Muscle of back (tissue), 11 donors: ENCODE data around the gene CCSER1. TPM values are rescaled to one million over a fixed set of nuclear protein-coding genes. Genes with fewer than 3 reads are reported as not detected.
"Not testable (repeated sequence)": the region's sequence is repeated elsewhere in the genome, so short reads cannot be mapped to it uniquely, and the experiment has no call there.

ENCODE experiments used
- DNase-seq, 3 donors: peaks; one replicate each; pipeline versions ENCODE4 v3.0.0 to v3.0.0-alpha.2; 2013
- polyA plus RNA-seq, 10 donors: library from polyadenylated mRNA; unstranded; fragments of 120-200 nt; gene quantifications; one replicate each; pipeline ENCODE4 v1.2.1, GENCODE V29; 2013; ENCODE audit not compliant: insufficient read length in 10 of 10

CCSER1 gene
- polyA plus RNA-seq, 10 donors = 0.20 to 0.86 (median 0.41) TPM

DNA sequence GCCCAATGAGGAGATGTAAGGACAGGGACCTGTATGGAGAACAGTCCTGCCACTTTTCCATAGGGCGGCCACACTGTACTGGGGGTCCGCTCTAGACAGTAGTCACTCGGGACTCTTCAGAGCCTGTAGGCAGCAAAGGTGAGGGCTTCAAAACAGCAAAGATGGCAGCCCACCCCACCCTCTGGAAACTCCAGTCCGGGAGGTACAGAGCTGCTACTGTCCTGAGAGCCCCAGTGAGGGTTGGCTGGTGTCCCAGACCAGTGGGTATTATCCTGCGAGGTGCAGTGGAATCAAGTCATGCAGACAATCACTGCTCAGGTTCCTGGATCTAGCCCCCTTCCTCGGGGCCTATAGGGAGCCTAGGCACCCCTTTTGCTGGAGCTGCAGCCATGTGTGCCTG is 1392.0 kb downstream of the CCSER1 start:
- no peak for DNase-seq

DNA sequence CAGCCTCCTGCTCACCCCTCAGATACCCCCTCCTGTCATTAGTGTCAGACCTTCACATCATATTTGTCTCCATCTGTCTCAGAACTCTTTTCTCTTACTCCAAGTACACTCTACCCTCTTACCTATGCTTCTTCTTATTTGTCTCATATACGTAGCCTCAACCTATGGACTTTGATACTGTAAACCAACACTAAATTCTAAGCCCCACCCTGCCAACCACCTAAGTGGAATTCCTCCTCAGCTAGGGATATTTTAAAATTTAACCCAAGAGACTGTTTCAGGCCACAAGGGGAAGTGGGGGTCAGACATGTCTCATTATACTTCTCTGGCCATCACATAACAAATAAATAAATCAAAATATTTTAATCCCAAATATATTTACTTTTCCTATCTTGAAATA is 1398.4 kb downstream of the CCSER1 start:
- DNase-seq = no peak

GRCh38 chr4:91527056-91527455 is 1399.9 kb downstream of the CCSER1 start:
- no peak for DNase-seq

DNA sequence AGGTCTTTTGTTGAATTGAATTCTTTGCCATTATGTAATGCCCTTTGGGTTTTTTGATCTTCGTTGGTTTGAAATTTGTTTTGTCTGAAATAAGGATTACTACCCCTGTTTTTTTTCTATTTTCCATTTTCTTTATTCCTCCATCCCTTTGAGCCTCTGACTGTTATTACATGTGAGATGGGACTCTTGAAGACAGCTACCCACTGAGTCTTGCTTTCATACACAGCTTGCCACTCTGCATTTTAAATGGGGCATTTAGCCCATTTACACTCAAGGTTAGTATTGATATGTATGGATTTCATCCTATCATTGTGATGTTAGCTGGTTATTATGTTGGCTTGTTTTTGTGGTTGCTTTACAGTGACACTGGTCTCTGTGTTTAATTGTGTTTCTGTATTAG is 1440.4 kb downstream of the CCSER1 start:
- DNase-seq = no peak

DNA sequence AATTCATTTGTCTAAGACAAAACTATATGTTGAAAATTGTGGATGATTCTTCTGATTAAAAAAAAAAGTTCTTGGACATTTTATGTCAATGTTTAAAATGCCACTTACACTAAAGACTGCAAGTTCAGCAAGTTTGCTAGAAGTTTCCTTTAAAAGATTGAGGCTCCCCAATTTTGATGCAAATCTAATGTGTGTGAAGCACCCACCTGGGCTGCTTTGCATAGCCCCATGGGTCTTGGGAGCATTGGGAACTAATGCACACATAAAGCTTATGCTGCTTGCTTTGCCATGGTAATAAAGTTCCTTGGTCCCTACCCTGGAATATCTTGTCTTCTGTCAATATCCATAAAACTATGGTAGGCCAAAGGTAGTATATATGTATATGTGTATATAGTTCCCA is 1450.7 kb downstream of the CCSER1 start:
- no peak for DNase-seq

- no peak for DNase-seq
These were observed 1463.1 kb downstream of the CCSER1 start for GRCh38 chr4:91590260-91590659.

DNA sequence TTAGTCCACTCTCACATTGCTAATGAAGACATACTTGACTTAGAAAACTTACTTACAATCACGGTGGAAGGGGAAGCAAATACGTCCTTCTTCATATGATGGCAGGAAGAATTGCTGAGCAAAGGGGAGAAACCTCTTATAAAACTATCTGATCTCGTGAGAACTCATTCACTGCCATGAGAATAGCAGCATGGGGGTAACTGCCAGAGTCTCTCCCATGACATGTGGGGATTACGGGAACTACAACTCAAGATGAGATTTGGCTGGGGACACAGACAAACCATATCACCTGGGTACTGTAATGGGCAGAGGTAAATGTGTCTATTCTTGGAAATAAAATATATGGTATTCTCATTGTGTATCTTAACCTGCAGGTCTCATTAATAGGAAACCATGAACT is 1464.9 kb downstream of the CCSER1 start:
- no peak for DNase-seq

DNA sequence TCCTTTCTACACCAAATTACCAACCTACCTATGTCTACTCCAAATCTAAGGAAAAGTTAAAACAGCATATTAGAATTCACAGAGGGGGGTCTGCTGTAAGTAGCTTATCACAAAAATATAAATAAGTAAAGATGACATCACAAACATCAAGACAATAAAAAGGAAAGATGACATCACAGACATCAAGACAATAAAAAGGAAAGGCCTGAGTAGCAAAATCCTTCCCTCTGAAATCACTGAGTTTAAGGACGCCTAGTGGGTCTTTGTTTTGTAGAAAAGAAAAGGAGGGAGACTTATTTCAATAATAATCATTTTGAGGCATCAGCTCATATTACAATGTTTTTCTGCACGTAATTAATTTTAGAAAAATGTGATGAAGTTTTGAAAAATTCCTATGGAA is 1469.5 kb downstream of the CCSER1 start:
- DNase-seq = no peak

GRCh38 chr4:91598696-91599095 is 1471.5 kb downstream of the CCSER1 start:
- no peak for DNase-seq

- DNase-seq = no peak
These were observed 1473.1 kb downstream of the CCSER1 start for GRCh38 chr4:91600301-91600700.

DNA sequence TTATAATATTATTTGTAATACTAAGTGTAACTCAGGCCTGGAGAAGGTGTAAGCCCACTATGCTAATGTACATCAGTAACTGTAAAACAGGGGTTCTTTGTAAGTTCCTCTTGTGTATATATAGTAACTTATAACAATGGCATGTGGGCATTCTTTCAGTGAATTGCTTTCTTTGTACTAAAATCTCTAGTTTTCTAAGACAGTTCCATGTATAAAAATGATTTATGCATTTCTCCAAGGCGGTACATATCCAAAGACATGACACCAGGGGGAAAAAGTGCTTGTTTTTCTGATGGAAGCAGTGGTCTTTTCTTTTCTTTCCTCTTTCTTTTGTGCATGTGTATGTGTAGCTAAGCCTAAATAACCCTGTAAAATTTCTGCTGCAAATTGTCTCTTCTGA is 1474.2 kb downstream of the CCSER1 start:
- no peak for DNase-seq

DNA sequence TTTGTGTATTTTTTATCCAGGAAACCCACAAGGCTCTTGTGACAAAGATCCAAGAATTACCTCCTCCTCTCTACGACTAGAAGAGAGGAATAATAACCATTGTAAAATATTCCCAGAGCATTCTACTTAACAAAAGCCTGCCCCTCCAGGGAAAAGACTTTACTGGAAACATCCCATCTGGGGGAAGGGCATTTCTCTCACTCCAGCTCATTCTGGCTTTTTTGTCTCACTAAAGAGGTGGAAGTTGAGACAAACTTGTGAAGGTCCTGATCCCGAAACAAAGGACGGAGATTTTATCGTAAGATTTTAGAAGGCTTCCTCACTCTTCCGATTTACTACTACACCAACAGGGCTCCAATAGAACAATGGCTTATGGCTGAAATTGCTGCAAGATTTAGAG is 1484.6 kb downstream of the CCSER1 start:
- no peak for DNase-seq

- DNase-seq = no peak
These were observed 1493.8 kb downstream of the CCSER1 start for GRCh38 chr4:91620952-91621351.

DNA sequence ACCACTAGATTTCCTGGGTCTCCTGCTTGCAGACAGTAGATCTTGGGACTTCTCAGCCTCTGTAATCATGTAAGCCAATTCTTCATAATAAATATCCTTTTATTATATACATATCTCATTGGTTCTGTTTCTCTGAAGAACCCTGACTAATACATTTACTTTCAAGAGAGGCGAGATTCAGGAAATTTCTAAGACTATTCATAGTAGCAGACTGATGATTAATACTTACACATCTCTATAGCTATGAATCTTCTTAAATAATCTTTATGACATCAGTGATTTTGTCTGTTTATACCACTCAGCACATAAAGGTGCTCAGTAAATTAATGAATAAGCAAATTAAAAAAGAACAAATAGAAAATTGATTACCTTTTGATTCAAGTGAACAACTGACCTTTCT is 1494.3 kb downstream of the CCSER1 start:
- no peak for DNase-seq

DNA sequence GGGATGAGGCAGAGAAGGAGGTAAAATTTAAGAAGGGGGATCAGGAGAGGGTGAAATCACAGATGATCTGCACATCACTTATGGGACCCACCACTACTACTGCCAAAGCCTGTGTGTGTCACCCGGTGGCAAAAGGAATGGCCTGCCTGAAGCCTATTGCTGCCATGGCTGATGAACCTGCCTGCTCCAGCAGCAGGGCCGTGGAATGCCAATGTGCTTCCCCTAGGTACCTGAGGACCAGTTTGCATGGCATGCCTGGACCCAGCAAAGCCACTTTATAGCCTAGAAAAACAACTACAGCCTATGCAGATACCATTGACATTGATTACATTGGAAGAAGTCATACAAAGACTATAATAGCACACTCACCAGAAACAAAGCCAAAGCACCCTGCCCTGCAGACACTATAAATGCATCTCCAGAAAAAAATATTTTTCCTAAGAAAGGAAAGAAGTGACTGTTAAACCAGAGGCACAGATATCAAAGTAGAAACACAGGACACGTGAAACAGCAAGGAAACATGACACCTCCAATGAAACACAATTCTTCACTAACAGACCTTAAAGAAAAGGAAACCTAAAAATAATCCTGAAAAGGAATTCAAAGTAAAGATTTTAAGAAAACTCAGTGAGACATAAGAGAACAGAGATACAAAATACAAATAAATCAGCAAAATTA is 1495.9 kb downstream of the CCSER1 start:
- no peak for DNase-seq

- DNase-seq = not testable (repeated sequence)
These were observed 1496.4 kb downstream of the CCSER1 start for GRCh38 chr4:91623603-91623967.

GRCh38 chr4:91630054-91630453 is 1502.9 kb downstream of the CCSER1 start:
- no peak for DNase-seq

- DNase-seq = no peak
These were observed 1503.6 kb downstream of the CCSER1 start for GRCh38 chr4:91630764-91631163.

- DNase-seq = no peak
These were observed 1504.1 kb downstream of the CCSER1 start for GRCh38 chr4:91631335-91631734.

DNA sequence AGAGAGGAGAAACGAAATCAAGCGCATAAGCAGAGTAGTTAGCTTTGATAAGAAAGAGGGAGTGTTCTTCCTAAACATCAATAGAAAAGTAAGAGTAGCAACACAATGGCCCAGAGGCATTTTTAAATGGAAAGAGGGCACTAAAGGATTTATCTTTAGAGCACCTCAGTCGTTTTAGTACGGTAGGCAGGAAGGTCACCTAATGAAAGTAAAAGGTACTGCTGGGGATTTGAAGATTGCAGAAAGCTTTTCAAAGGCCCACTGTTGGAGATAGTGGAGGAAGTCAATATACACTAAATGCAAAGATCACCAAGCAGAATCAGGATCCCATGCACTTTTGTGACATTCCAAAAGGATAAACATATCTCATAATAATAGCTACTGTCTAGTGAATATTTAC is 1508.9 kb downstream of the CCSER1 start:
- DNase-seq = no peak
